NCI-H748 (cell line): ENCODE measurements around the gene TTC32.
"Not testable (repeated sequence)": the region's sequence is repeated elsewhere in the genome, so short reads cannot be mapped to it uniquely, and the experiment has no call there.

Experiments
- DNase-seq: peaks from one replicate; lab custom pipeline; 2025; ENCODE audit not compliant: unreplicated experiment; lab: John Stamatoyannopoulos, UW

TTC32 gene

DNA sequence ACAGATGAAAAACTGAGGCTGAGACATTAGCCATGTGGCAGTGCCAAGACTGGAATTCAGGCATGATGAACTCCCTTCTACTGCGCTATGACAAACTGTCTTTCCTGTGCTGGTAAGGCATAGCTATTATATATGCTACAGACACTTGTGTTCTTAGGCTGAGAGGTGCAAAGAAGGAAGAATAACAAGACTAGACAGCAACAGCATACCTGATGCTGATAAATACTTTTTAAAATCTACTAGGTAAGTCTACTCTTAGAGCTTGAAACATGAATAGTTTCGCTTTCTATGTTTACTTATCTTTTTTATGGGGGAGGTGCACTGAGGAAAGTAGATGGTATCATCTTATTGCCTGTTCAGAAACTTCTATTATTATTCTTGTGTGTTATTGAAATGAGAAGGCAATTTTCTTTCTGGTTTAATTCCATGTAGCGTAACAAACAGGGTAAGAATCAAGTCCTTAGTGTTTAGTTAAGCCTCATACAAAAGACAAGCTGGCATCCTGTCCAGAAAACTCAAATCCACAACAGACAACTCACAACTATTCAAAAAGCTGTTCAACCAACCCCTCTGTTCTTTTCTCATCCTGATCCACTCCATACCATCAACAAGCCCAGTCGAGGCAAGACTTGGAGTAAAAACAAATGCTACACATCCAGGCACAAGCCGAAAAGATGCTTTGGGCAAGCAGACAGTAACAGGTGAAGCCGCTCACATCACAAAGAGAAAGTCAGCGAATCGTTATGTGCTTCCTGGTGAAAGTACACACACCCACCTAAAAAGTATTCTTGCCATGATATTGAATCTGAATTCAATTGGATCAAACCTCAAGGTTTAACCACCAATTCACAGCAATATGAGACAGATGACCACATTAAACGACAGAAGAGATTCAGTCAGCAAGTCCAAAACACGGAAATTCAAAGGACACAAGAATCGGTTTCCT is 1.5 kb downstream of the TTC32 start:
- peak; percentile 36 for DNase-seq

GRCh38 chr2:19898592-19899329 is 3.0 kb downstream of the TTC32 start:
- no peak for DNase-seq

DNA sequence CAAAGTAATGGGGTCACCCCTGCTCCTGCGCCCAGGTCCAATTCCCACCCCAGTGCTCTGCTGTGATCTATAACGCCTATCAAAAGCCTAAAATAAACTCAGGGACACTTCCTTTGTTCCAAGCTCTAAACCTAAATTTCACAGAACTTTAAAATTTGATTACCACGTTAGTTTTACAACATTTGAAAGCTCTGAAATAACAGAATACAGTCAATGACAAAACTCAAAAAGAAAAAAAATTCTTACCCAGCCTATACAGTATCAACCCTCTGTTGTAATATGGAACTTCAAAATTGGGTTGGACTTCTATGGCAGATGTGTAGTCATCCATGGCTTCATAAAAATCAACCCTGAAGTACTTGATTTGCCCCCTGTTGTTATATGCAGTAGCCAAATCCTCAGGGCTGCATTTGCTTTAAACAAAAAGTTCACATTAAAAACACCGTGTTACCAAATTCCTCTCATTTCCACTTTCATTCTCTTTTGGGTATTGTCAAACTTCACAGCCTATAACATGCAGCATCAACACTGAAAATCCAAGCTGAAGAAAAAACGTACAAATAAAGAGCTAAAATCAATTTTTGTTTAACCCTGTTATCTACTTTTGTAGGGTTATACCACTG is 4.0 kb downstream of the TTC32 start:
- no peak for DNase-seq

DNA sequence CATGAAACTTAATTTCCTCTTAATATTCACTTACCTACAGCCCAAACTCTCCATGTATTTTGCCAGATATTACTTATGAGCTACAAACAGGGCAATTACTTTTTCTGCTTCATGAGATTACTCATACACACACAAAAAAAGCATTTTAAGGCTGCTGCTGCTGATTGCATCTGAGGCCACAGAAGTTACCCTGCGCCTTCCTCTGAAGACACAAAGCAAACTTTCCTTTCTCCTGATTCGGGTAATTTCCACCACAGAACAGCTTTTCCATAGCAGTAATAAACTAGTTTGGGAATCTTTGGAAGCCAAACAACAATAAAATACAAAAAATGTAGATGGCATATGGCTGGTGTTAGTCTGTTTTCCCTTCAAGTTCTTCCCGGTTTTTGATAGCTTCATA is 6.2 kb downstream of the TTC32 start:
- no peak for DNase-seq

DNA sequence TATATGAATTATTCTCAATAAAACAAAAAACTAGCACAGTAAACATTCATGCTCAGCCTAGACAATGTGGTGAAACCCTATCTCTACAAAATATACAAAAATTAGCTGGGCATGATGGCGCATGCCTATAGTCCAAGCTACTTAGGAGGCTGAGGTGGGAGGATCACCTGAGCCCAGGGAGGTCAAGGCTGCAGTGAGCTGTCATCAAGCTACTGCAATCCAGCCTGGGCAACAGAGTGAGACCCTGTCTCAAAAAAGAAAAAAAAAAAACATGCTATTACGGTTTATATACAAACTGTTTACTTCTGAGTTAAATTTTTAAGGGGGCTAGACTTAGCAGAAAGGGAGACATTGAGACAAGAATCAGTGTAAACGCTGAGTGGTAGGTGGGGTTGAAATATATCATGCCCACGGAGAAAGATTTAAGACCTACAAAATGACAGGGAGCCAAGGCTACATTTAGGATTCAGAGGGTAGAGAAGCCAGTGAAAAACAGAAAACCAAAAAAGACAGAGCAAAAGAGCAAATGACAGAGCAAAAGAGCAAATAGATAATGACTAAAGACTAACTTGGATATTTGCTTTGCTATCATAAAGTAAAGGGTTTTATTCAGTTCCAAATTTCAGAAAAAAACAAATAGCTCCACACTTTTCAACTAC is 7.5 kb downstream of the TTC32 start:
- no peak for DNase-seq

- no peak for DNase-seq
These were observed 8.2 kb downstream of the TTC32 start for GRCh38 chr2:19893520-19894133.

GRCh38 chr2:19891971-19892370 is 9.8 kb downstream of the TTC32 start:
- DNase-seq, result not testable (repeated sequence)

DNA sequence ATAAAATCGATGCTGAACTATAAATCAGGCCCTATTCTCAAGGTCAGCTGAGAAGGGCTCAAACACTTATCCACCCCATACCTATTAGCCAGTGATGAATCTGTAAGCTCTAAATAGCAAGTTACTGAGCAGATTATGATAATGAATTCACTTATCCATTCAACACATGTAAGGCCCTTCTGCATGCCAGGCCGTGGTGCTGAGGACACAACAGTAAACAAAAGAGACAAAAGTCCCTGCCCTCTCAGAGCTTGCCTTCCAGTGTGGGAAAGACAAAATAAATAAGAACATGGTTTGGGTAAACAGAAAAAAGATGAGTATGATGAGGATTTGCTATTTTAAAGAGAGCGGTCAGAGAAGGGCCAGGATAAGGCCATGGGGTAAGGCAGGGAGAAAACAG is 11.7 kb downstream of the TTC32 start:
- DNase-seq, result no peak

- no peak for DNase-seq
These were observed 13.0 kb downstream of the TTC32 start for GRCh38 chr2:19888831-19889230.

DNA sequence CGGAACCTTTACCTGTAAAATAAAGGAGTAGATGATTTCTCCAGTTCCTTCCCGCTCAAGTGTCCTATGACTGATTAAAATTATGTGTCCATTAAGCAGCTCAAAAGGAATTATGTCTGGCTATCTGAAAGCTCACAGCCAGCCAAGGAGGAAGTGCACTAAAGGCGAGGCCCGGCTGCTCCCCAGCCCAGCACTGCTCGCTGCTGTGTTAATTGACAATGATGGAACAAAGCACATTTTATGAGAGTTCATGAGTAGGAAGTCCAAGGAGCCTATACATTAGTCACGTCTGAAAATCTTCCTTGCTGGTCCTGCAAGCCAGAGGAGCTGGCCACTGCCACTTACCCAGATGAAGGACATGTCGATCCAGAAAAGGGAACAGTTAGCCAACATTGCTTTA is 14.3 kb downstream of the TTC32 start:
- DNase-seq, result no peak

DNA sequence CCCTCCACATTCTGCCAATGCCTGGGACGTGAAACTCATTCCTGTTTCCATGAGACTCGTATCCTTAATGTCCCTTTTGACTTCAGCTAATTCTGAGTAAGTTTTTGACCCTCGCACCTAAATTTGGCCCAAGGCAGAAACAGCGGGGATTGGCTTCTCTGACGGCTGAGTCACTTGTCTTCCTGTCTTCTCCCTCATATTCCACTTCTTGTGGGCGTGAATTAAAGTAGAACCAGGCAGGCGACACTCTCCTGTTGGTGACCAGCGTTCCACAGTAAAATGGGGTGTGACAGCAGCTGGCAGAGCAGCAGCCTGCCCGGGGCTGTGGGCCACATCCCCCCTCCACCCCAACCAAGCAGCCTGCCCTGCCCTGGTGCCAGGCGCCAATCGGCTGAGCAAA is 15.5 kb downstream of the TTC32 start:
- DNase-seq, result no peak

- DNase-seq, result no peak
These were observed 16.0 kb downstream of the TTC32 start for GRCh38 chr2:19885791-19886190.

GRCh38 chr2:19883971-19884720 is 17.6 kb downstream of the TTC32 start:
- no peak for DNase-seq

GRCh38 chr2:19883486-19883885 is 18.3 kb downstream of the TTC32 start:
- no peak for DNase-seq

GRCh38 chr2:19882286-19882685 is 19.5 kb downstream of the TTC32 start:
- DNase-seq, result no peak

- DNase-seq, result no peak
These were observed 19.9 kb downstream of the TTC32 start for GRCh38 chr2:19881908-19882265.

DNA sequence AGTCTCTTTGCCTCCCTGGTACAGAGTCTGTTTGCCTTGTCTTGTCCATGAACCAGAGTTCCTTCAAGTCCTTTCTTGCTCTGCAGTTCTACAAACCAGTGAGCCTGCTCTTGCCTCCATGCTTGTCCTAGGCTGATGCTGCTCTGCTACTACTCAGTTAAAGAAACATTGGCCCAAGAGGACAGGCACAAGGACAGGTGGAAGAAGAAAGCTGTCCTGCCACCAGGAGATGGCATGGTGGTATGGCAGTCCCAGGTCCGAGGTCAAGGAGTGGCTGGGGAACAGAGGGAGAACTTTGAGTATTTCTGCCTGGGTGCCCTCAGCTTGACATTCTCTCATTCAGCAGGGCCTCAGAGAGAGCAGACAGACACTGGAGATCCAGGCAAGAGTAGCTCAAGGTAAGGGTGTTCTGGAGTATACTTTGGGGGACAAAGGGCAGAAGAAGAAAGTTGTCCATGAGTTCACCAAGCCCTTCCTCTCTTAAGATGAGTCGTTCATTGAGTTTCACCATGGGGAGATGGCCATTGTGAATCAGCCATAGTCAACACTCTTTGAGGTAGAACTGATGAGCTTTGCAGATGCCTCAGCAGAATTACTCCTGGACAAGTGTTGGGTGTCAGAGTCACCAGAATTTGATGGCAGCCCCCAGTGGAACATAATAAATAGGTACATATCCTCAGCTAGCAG is 20.4 kb downstream of the TTC32 start:
- no peak for DNase-seq

GRCh38 chr2:19880191-19880590 is 21.6 kb downstream of the TTC32 start:
- DNase-seq, result not testable (repeated sequence)

DNA sequence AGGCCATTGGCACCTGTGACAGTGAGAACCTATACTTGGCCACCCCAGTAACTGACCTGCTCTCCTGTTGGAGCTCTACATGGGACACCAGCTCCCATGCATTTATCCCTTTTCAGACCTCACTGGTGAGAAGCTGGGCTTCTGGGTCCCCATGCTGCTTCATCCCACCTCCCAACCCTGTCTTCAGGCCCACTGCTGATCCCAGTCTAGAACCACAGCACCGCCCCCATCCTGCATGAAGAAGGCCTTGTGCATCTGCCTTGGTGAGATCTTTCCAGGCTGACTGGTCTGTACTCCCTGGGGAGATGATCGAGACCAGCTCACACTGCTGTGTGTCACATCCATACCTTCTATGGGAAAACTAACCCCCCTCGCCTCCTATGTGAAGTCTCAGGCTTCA is 22.7 kb downstream of the TTC32 start:
- DNase-seq, result no peak
